Adrenal gland (tissue), 12 donors: ENCODE data around the gene PGAM5. TPM values are rescaled to one million over a fixed set of nuclear protein-coding genes. Genes with fewer than 3 reads are reported as not detected.

Experiments
- DNase-seq, 7 donors: peaks; one replicate each; pipeline ENCODE4 v3.0.0-alpha.2; 2019 to 2020
- H3K27ac ChIP-seq, 5 donors: fragments of 200-600 bp; sonication (generic) in 4 of 5; 1 replicate in 3 of 5; 2 replicates in 2 of 5; pipeline versions ENCODE4 v1.5.1 to v1.8.0; 2016 to 2020; ENCODE audit warnings: mild to moderate bottlenecking in 1 of 5
- H3K27me3 ChIP-seq: fragments of 200-600 bp; 2 replicates; pipeline ENCODE4 v1.8.0; 2021
- H3K36me3 ChIP-seq, 2 donors: fragments of 200-600 bp; replicated peaks in 1 of 2; 1 replicate in 1 of 2; 2 replicates in 1 of 2; pipeline versions ENCODE4 v1.5.1 to v1.8.0; 2018 to 2022
- H3K4me1 ChIP-seq, 2 donors: fragments of 200-600 bp; replicated peaks in 1 of 2; 1 replicate in 1 of 2; 2 replicates in 1 of 2; pipeline versions ENCODE4 v1.5.1 to v1.8.0; 2018 to 2021
- H3K4me3 ChIP-seq, 4 donors: fragments of 200-600 bp; sonication (generic) in 3 of 4; one replicate each; pipeline ENCODE4 v1.5.1; 2016 to 2018
- H3K9me3 ChIP-seq, 3 donors: fragments of 200-600 bp; sonication (generic) in 1 of 3; replicated peaks in 1 of 3; 1 replicate in 2 of 3; 2 replicates in 1 of 3; pipeline versions ENCODE4 v1.5.1 to v1.8.0; 2016 to 2021
- POLR2A ChIP-seq, 2 donors: fragments of 450-650 bp; IDR thresholded peaks; one replicate each; pipeline ENCODE4 v1.6.1; 2017; ENCODE audit warnings: antibody characterized with exemption in 2 of 2, mild to moderate bottlenecking in 2 of 2, moderate library complexity in 1 of 2
- WGBS, 4 donors: extraction: QIAGEN DNeasy Blood & Tissue Kit in 2 of 4; methylation state at CpG; one replicate each; pipeline versions ENCODE4 v1.1.5 to v1.1.7; 2013 to 2017; 5-methylcytosine and 5-hydroxymethylcytosine counted together
- intact Hi-C, 2 donors: fragments of 100-400 bp; cut with DNase I; formaldehyde crosslinking; loops; one replicate each; pipeline versions ENCODE4 v1.14.1 to v1.15.0; 2022 to 2023
- polyA plus RNA-seq, 3 donors: library from polyadenylated mRNA; stranded (reverse); fragments of 200-250 nt in 2 of 3; fragments of 350-450 nt in 1 of 3; fragmentation: Illumina TruSeq in 1 of 3; extraction: RNeasy Lipid Tissue Mini Kit (QIAGEN cat#74804) in 1 of 3; gene quantifications; one replicate each; pipeline ENCODE4 v1.2.3, GENCODE V29; 2013 to 2014
- total RNA-seq, 9 donors: library from RNA; depleted of rRNA in 4 of 9; stranded (reverse); fragments of >200 nt in 4 of 9; fragments of 120-200 nt in 1 of 9; fragmentation: NEBNext Ultra II Directional in 1 of 9; extraction: Animal tissue kit (Norgen Biotek cat#: 25700) in 1 of 9; gene quantifications; one replicate each; pipeline versions ENCODE4 v1.1.0 to v1.2.4, GENCODE V29; 2013 to 2023
- TF ChIP-seq, protein P1 (sequence below), 6 experiments: fragments of 450-650 bp in 4 of 6; fragments of 200-600 bp in 2 of 6; sonication (generic) in 1 of 6; IDR thresholded peaks; 1 replicate in 5 of 6; 2 replicates in 1 of 6; pipeline versions ENCODE4 v1.5.1 to v1.8.0; 2016 to 2021; ENCODE audit warnings: antibody characterized with exemption in 6 of 6, mild to moderate bottlenecking in 2 of 6, moderate library complexity in 1 of 6
- donor health status: healthy with polysubstance abuse.
- donor health status: Bipolar disorder and iron deficiency.
- donor health status: DM: yes; HTN: yes; CAD: no.
- donor health status: DM: no; HTN: no; CAD: no.
- donor health status: DM: no; HTN: no; CAD: no.
- donor health status: DM: yes; HTN: yes; CAD: no.

Gene PGAM5
- total and polyA plus RNA-seq, 12 donors, result 12.7 to 53.6 (median 33.2) TPM

GRCh38 chr12:132723764-132724140, 13.1 kb downstream of the PGAM5 start:
- intact Hi-C loops, result no loop called here
- Histone ChIP-seq H3K4me3 (no peak overlapping the region), H3K9me3 (no peaks in the 10 kb centered on the region), H3K36me3 (peaks cover 0 to 89% of the 10 kb centered on the region in 2 donors), H3K4me1 (peaks cover 0 to 8% of the 10 kb centered on the region in 2 donors), H3K27me3 (no peaks in the 10 kb centered on the region), H3K27ac (peak overlapping the region in 3 of 5 donors; percentile 28 to 67 (median 30))
- no peak for DNase-seq
- TF ChIP-seq POLR2A (IDR thresholded peaks at IDR 0.05), result no peak
- TF ChIP-seq, protein P1, sequence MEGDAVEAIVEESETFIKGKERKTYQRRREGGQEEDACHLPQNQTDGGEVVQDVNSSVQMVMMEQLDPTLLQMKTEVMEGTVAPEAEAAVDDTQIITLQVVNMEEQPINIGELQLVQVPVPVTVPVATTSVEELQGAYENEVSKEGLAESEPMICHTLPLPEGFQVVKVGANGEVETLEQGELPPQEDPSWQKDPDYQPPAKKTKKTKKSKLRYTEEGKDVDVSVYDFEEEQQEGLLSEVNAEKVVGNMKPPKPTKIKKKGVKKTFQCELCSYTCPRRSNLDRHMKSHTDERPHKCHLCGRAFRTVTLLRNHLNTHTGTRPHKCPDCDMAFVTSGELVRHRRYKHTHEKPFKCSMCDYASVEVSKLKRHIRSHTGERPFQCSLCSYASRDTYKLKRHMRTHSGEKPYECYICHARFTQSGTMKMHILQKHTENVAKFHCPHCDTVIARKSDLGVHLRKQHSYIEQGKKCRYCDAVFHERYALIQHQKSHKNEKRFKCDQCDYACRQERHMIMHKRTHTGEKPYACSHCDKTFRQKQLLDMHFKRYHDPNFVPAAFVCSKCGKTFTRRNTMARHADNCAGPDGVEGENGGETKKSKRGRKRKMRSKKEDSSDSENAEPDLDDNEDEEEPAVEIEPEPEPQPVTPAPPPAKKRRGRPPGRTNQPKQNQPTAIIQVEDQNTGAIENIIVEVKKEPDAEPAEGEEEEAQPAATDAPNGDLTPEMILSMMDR (IDR thresholded peaks at IDR 0.05), result no peak
- WGBS, 4 donors, result 31 to 75% (median 50%) methylated on average over 2 of the region's 2 CpGs

GRCh38 chr12:132724506-132725241, 14.0 kb downstream of the PGAM5 start:
- no peak for DNase-seq
- intact Hi-C loops, result no loop called here
- peaks cover under 1 to 9% of the 10 kb centered on the region in 2 donors for H3K4me1 ChIP-seq
- H3K36me3 ChIP-seq, result peaks cover 0 to 84% of the 10 kb centered on the region in 2 donors
- 92 to 97% (median 94%) methylated on average over 17 to 30 of the region's 30 CpGs for WGBS, 4 donors
- H3K27ac ChIP-seq, result no peak overlapping the region
- no peak overlapping the region for H3K4me3 ChIP-seq
- H3K9me3 ChIP-seq, result no peaks in the 10 kb centered on the region
- no peak for TF ChIP-seq POLR2A (IDR thresholded peaks at IDR 0.05)
- TF ChIP-seq, protein P1 (IDR thresholded peaks at IDR 0.05), result no peak
- H3K27me3 ChIP-seq, result no peaks in the 10 kb centered on the region

DNA sequence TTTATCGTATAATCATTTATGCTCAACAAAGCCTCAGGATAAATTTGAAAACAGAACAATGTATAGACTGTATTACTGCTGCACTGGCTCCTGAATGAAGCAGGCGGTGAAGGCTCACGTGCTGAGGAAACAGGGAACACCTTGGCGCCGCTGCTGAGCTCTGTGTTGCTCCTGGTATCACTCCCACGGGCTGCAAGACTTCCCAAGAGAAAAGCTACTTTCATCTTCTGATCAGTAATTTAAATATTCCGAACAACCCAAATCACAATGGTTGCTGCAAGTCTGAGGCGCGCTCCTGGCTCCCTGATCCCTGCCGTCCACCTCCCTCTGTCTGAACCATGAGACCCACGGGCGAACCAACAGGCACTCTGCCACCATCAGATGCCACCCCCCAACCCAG, 15.7 kb downstream of the PGAM5 start:
- DNase-seq, result no peak
- TF ChIP-seq, protein P1 (IDR thresholded peaks at IDR 0.05), result no peak
- no peak for TF ChIP-seq POLR2A (IDR thresholded peaks at IDR 0.05)
- Histone ChIP-seq H3K27ac (no peak overlapping the region), H3K4me3 (no peak overlapping the region), H3K27me3 (no peaks in the 10 kb centered on the region), H3K36me3 (peaks cover 0 to 77% of the 10 kb centered on the region in 2 donors), H3K4me1 (peaks cover 5 to 13% of the 10 kb centered on the region in 2 donors), H3K9me3 (no peaks in the 10 kb centered on the region)
- intact Hi-C loops, result no loop called here
- WGBS, 4 donors, result 96 to 97% (median 96%) methylated on average over 12 of the region's 12 CpGs

- intact Hi-C loops, result no loop called here
- H3K27me3 ChIP-seq, result no peaks in the 10 kb centered on the region
- 93 to 97% (median 95%) methylated on average over 26 to 37 of the region's 37 CpGs for WGBS, 4 donors
These were observed 16.6 kb downstream of the PGAM5 start for GRCh38 chr12:132727091-132727794.

More at GRCh38 chr12:132727091-132727794, 16.6 kb downstream of the PGAM5 start:
- no peak for TF ChIP-seq POLR2A (IDR thresholded peaks at IDR 0.05)
- TF ChIP-seq, protein P1 (IDR thresholded peaks at IDR 0.05), result no peak
- peaks cover 0 to 79% of the 10 kb centered on the region in 2 donors for H3K36me3 ChIP-seq
- no peak overlapping the region for H3K27ac ChIP-seq
- H3K4me1 ChIP-seq, result peaks cover 5 to 13% of the 10 kb centered on the region in 2 donors
- no peak overlapping the region for H3K4me3 ChIP-seq
- no peaks in the 10 kb centered on the region for H3K9me3 ChIP-seq
- no peak for DNase-seq
